T-helper 22 cell (primary cell): ENCODE measurements around the gene KIAA2012.
"Not testable (repeated sequence)": the region's sequence is repeated elsewhere in the genome, so short reads cannot be mapped to it uniquely, and the experiment has no call there.

Experiments
- DNase-seq: peaks from one replicate; pipeline ENCODE4 v3.0.0-alpha.2; 2020; ENCODE audit warnings: low read depth

Gene KIAA2012

GRCh38 chr2:202118168-202118567, 45.1 kb downstream of the KIAA2012 start:
- no peak for DNase-seq

GRCh38 chr2:202120828-202121227, 47.8 kb downstream of the KIAA2012 start:
- no peak for DNase-seq

GRCh38 chr2:202121532-202122162, 48.6 kb downstream of the KIAA2012 start:
- DNase-seq, result no peak

GRCh38 chr2:202122163-202122540, 49.1 kb downstream of the KIAA2012 start:
- no peak for DNase-seq

GRCh38 chr2:202122980-202123720, 50.1 kb downstream of the KIAA2012 start:
- DNase-seq, result no peak

GRCh38 chr2:202124286-202124685, 51.2 kb downstream of the KIAA2012 start:
- DNase-seq, result no peak

- DNase-seq, result no peak
Measured at GRCh38 chr2:202127687-202128331, 54.8 kb downstream of the KIAA2012 start.

- DNase-seq, result no peak
Measured at GRCh38 chr2:202129841-202130240, 56.8 kb downstream of the KIAA2012 start.

- no peak for DNase-seq
Measured at GRCh38 chr2:202133200-202133908, 60.3 kb downstream of the KIAA2012 start.

GRCh38 chr2:202133909-202134265, 60.8 kb downstream of the KIAA2012 start:
- DNase-seq, result no peak

GRCh38 chr2:202135091-202135874, 62.2 kb downstream of the KIAA2012 start:
- no peak for DNase-seq

- DNase-seq, result not testable (repeated sequence)
Measured at GRCh38 chr2:202136039-202136438, 63.0 kb downstream of the KIAA2012 start.

GRCh38 chr2:202136526-202136925, 63.5 kb downstream of the KIAA2012 start:
- DNase-seq, result no peak

GRCh38 chr2:202140522-202141252, 67.6 kb downstream of the KIAA2012 start:
- no peak for DNase-seq

- DNase-seq, result no peak
Measured at GRCh38 chr2:202141329-202141947, 68.4 kb downstream of the KIAA2012 start.

GRCh38 chr2:202142540-202142939, 69.5 kb downstream of the KIAA2012 start:
- no peak for DNase-seq

GRCh38 chr2:202147775-202148174, 74.7 kb downstream of the KIAA2012 start:
- no peak for DNase-seq

GRCh38 chr2:202148515-202149154, 75.6 kb downstream of the KIAA2012 start:
- no peak for DNase-seq

- DNase-seq, result no peak
Measured at GRCh38 chr2:202149155-202149762, 76.2 kb downstream of the KIAA2012 start.

- no peak for DNase-seq
Measured at GRCh38 chr2:202149936-202150335, 76.9 kb downstream of the KIAA2012 start.
